K562 (cell line): ENCODE results near the gene RALGPS1. TPM values are rescaled to one million over a fixed set of nuclear protein-coding genes. Genes with fewer than 3 reads are reported as not detected.

ENCODE experiments used
- ATAC-seq: fragments of 200-7000 bp; cut with Tn5 transposase; 3 replicates; pipeline ENCODE4 v1.9.1; 2020; ENCODE audit warnings: moderate library complexity
- BruUV-seq: library from RNA; stranded (reverse); fragments of 400-500 nt; replicated peaks from 2 replicates; lab custom pipeline; 2021; lab: Mats Ljungman, UMichigan
- CTCF ChIA-PET: fragments of 300-600 bp; formaldehyde crosslinking; extraction: SDS; loops from one replicate; lab custom pipeline; 2021; ENCODE audit warnings: low intra/inter-chr PET ratio; lab: Yijun Ruan, JAX
- POLR2A ChIA-PET: fragments of 300-600, 350-650 bp; sonication (Branson Sonifier 250); formaldehyde crosslinking; extraction: SDS; loops from one replicate; lab custom pipeline; 2021; ENCODE audit warnings: antibody characterized with exemption, inconsistent platforms; lab: Yijun Ruan, JAX
- DNase-seq, 4 experiments: peaks; one replicate each; pipeline versions ENCODE4 v3.0.0 to v3.0.0-alpha.2; 2011 to 2018; ENCODE audit warnings: low spot score in 3 of 4, mixed read lengths in 3 of 4; ENCODE audit errors: extremely low read depth in 1 of 4
- FAIRE-seq: peaks from 2 replicates; lab custom pipeline; 2011; peaks lifted over from hg19 to GRCh38; lab: Jason Lieb, UNC
- H2AFZ ChIP-seq: 2 replicates; pipeline ENCODE4 v1.6.0; 2011; ENCODE audit warnings: low read depth, low read length, control low read depth, inconsistent platforms
- H3K27ac ChIP-seq: fragments of 200-600 bp; 3 replicates; pipeline ENCODE4 v1.8.0; 2011; ENCODE audit warnings: low read depth, mild to moderate bottlenecking, control low read depth, inconsistent platforms, low read length, moderate library complexity, mixed read lengths; ENCODE audit errors: extremely low read depth
- H3K27me3 ChIP-seq, 2 experiments: fragments of 300-600 bp in 1 of 2; 2 replicates in 1 of 2; 3 replicates in 1 of 2; pipeline versions ENCODE4 v1.6.0 to v1.8.0; 2011; ENCODE audit warnings: inconsistent platforms in 2 of 2, low read length in 2 of 2, mild to moderate bottlenecking in 1 of 2, mixed read lengths in 1 of 2, moderate library complexity in 1 of 2; ENCODE audit not compliant: control insufficient read depth in 2 of 2, insufficient read depth in 2 of 2
- H3K36me3 ChIP-seq: fragments of 300-600 bp; 3 replicates; pipeline ENCODE4 v1.8.0; 2011; ENCODE audit warnings: mild to moderate bottlenecking, low read length, inconsistent platforms; ENCODE audit not compliant: control insufficient read depth, insufficient read depth
- H3K4me1 ChIP-seq, 2 experiments: fragments of 200-600 bp in 1 of 2; replicated peaks in 1 of 2; 2 replicates in 1 of 2; 3 replicates in 1 of 2; pipeline versions ENCODE4 v1.5.1 to v1.8.0; 2011; ENCODE audit warnings: inconsistent platforms in 2 of 2, low read length in 2 of 2, mild to moderate bottlenecking in 1 of 2, mixed read lengths in 1 of 2, moderate library complexity in 1 of 2; ENCODE audit not compliant: control insufficient read depth in 2 of 2, insufficient read depth in 2 of 2
- H3K4me2 ChIP-seq: 2 replicates; pipeline ENCODE4 v1.6.1; 2011; ENCODE audit warnings: low read length, control low read depth, inconsistent platforms, mixed read lengths; ENCODE audit not compliant: insufficient read depth
- H3K4me3 ChIP-seq: fragments of 200-600 bp; sonication (generic), shearing (Covaris generic); 2 replicates; pipeline ENCODE4 v1.5.1; 2016; ENCODE audit warnings: control low read depth, inconsistent platforms
- H3K79me2 ChIP-seq: fragments of 200-600 bp; 3 replicates; pipeline ENCODE4 v1.8.0; 2011; ENCODE audit warnings: low read length, inconsistent platforms; ENCODE audit not compliant: control insufficient read depth, insufficient read depth
- H3K9ac ChIP-seq, 2 experiments: 2 replicates each; pipeline versions ENCODE4 v1.6.0 to v1.6.1; 2011; ENCODE audit warnings: low read depth in 2 of 2, low read length in 2 of 2, control low read depth in 1 of 2, inconsistent platforms in 1 of 2, mild to moderate bottlenecking in 1 of 2, mixed read lengths in 1 of 2; ENCODE audit not compliant: insufficient read depth in 1 of 2
- H3K9me1 ChIP-seq: one replicate; pipeline ENCODE4 v1.6.0; 2011; ENCODE audit warnings: inconsistent platforms, mild to moderate bottlenecking, low read length, moderate library complexity; ENCODE audit not compliant: control insufficient read depth, insufficient read depth
- H3K9me3 ChIP-seq: replicated peaks from 2 replicates; pipeline ENCODE4 v1.5.1; 2011; ENCODE audit warnings: low read depth, low read length, inconsistent platforms; ENCODE audit not compliant: control insufficient read depth, insufficient read depth
- H4K20me1 ChIP-seq: replicated peaks from 2 replicates; pipeline ENCODE4 v1.6.1; 2011; ENCODE audit warnings: low read length, inconsistent platforms, mixed read lengths; ENCODE audit not compliant: control insufficient read depth, insufficient read depth
- ATF1 ChIP-seq, 2 experiments: fragments of 450-650 bp in 1 of 2; IDR thresholded peaks; 2 replicates each; pipeline ENCODE4 v1.6.1; 2016; ENCODE audit warnings: missing compliant biosample characterization in 1 of 2, missing genetic modification characterization in 1 of 2
- FOXA3 ChIP-seq, 2 experiments: fragments of 450-650 bp in 1 of 2; sonication (generic) in 1 of 2; formaldehyde crosslinking; IDR thresholded peaks in 1 of 2; conservative IDR thresholded peaks in 1 of 2; 2 replicates each; pipeline versions ENCODE4 v1.4.0 to v1.8.0; 2020 to 2022; ENCODE audit warnings: mild to moderate bottlenecking in 2 of 2, missing genetic modification reagents in 1 of 2
- HDAC2 ChIP-seq: fragments of 450-650 bp; IDR thresholded peaks from 2 replicates; pipeline ENCODE4 v1.6.1; 2016; ENCODE audit warnings: mild to moderate bottlenecking
- KDM4B ChIP-seq, 2 experiments: fragments of 450-650 bp in 1 of 2; sonication (generic) in 1 of 2; IDR thresholded peaks; 2 replicates each; pipeline ENCODE4 v1.6.1; 2016 to 2017; ENCODE audit warnings: borderline replicate concordance in 2 of 2, antibody characterized with exemption in 1 of 2, low read depth in 1 of 2, mild to moderate bottlenecking in 1 of 2
- MAFG ChIP-seq: fragments of 450-650 bp; conservative IDR thresholded peaks from 2 replicates; pipeline ENCODE4 v1.6.1; 2016; ENCODE audit warnings: missing genetic modification characterization, missing compliant biosample characterization
- RBBP5 ChIP-seq: fragments of 200-600 bp; sonication (generic); IDR thresholded peaks from 2 replicates; pipeline ENCODE4 v1.6.1; 2012; ENCODE audit warnings: borderline replicate concordance, mild to moderate bottlenecking, low read length, control low read depth, inconsistent platforms; ENCODE audit not compliant: insufficient read depth, poor library complexity, severe bottlenecking
- TEAD1 ChIP-seq, 2 experiments: fragments of 450-650 bp in 1 of 2; sonication (generic) in 1 of 2; formaldehyde crosslinking; IDR thresholded peaks; 2 replicates each; pipeline versions ENCODE4 v1.4.0 to v1.8.0; 2020 to 2022; ENCODE audit warnings: mild to moderate bottlenecking in 2 of 2, missing genetic modification reagents in 1 of 2
- ZNF121 ChIP-seq: sonication (generic); formaldehyde crosslinking; conservative IDR thresholded peaks from 2 replicates; pipeline ENCODE4 v1.8.0; 2022; ENCODE audit warnings: missing genetic modification reagents
- ZNF165 ChIP-seq: fragments of 250-450 bp; sonication (Bioruptor Pico); IDR thresholded peaks from 2 replicates; pipeline ENCODE4 v1.4.0; 2020; ENCODE audit warnings: borderline replicate concordance
- WGBS: fragments of 100-300 bp; shearing (Covaris generic); methylation state at CpG from one replicate; pipeline ENCODE4 v1.1.6; 2016; ENCODE audit warnings: low coverage, mixed read lengths; ENCODE audit not compliant: insufficient coverage; ENCODE audit errors: missing lambda C conversion rate; 5-methylcytosine and 5-hydroxymethylcytosine counted together
- in situ Hi-C: fragments of 300-500 bp; cut with MboI; formaldehyde crosslinking; loops from 4 replicates; pipeline ENCODE4 v1.15.0; 2018; ENCODE audit warnings: inconsistent platforms, mixed read lengths
- intact Hi-C: fragments of 100-400 bp; cut with micrococcal nuclease; formaldehyde crosslinking; loops from 2 replicates; pipeline ENCODE4 v1.14.2; 2022
- polyA plus RNA-seq, 8 experiments: library from polyadenylated mRNA; depleted of rRNA in 4 of 8; stranded (reverse) in 5 of 8; unstranded in 3 of 8; fragments of >200 nt; fragmentation: Nextera tagmentation in 2 of 8; fragmentation: Illumina TruSeq in 1 of 8; extraction: Ambion mirVana in 2 of 8; extraction: Trizol in 1 of 8; gene quantifications; 2 replicates each; pipeline versions ENCODE4 v1.2.1 to v1.2.3, GENCODE V29; 2011 to 2014; ENCODE audit warnings: inconsistent platforms in 1 of 8, missing spikeins in 1 of 8
- total RNA-seq, 7 experiments: library from RNA; depleted of rRNA in 6 of 7; stranded (reverse); fragments of >200 nt in 6 of 7; fragmentation: Illumina TruSeq in 2 of 7; extraction: Trizol in 2 of 7; gene quantifications; 2 replicates each; pipeline versions ENCODE4 v1.2.1 to v1.2.3, GENCODE V29; 2011 to 2021; ENCODE audit warnings: low replicate concordance in 1 of 7
- TF ChIP-seq, protein P1 (sequence below): sonication (generic); formaldehyde crosslinking; IDR thresholded peaks from 2 replicates; pipeline ENCODE4 v1.8.0; 2022; ENCODE audit warnings: missing genetic modification reagents, mild to moderate bottlenecking, moderate library complexity, borderline replicate concordance
- TF ChIP-seq, protein P2 (sequence below), 2 experiments: fragments of 450-650 bp in 1 of 2; IDR thresholded peaks; 2 replicates each; pipeline ENCODE4 v1.6.1; 2011 to 2017; ENCODE audit warnings: low read depth in 2 of 2, antibody characterized with exemption in 1 of 2, borderline replicate concordance in 1 of 2, low read length in 1 of 2, mild to moderate bottlenecking in 1 of 2, mixed read lengths in 1 of 2; ENCODE audit not compliant: control insufficient read depth in 1 of 2
- TF ChIP-seq, protein P3 (sequence below): fragments of 250-450 bp; sonication (Bioruptor Pico); IDR thresholded peaks from 2 replicates; pipeline ENCODE4 v1.4.0; 2020; ENCODE audit warnings: borderline replicate concordance

The RALGPS1 gene
- total and polyA plus RNA-seq, 9 of the 15 experiments (the other 6 are each of a cell fraction or from before 2014, with no cell fraction given), result 0.04 to 2.6 (median 1.5) TPM

DNA sequence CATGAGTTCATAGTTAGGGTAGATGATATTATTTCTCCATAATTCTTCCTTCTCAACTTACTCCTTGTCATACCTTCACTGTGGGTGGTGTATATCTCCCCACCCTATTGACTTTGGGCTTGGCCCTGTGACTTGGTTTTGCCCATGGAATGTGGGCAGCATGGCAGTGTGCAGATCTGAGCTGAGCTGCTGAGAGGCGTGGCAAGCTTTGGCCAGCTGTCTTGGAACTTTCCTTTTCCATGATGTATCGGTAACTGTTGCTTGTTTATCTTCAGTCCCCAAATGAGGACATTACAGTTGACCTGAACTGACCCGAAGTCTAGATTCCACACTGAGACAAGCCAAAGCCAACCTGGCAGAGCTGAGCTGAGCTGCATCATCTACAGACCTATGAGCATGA lies 70.4 kb downstream of the RALGPS1 start:
- H4K20me1 ChIP-seq, result no peaks in the 10 kb centered on the region; the same call in 1 of the 2 replicates
- CTCF ChIA-PET, result no interaction called here
- FAIRE-seq (peak; percentile 77), ATAC-seq (no peak; the same call in 2 of the 3 replicates), DNase-seq (peak in 1 of 4 experiments; percentile 9)
- no peaks in the 10 kb centered on the region for H3K79me2 ChIP-seq
- intact Hi-C loops, result no loop called here
- no peak overlapping the region for H3K4me3 ChIP-seq
- peaks cover 3 to 21% of the 10 kb centered on the region in 2 experiments; a peak in 4 of 5 replicates for H3K4me1 ChIP-seq
- POLR2A ChIA-PET, result no interaction called here
- H3K36me3 ChIP-seq, result no peaks in the 10 kb centered on the region
- 3% methylated on average over 3 of the region's 3 CpGs for WGBS
- no peak overlapping the region for H2AFZ ChIP-seq
- in situ Hi-C loops, result no loop called here
- no peaks in the 10 kb centered on the region for H3K9me1 ChIP-seq
- no peak overlapping the region for H3K9ac ChIP-seq
- peaks cover 0 to 19% of the 10 kb centered on the region in 2 experiments; a peak in 2 of 5 replicates for H3K27me3 ChIP-seq
- BruUV-seq, result no TSS peak
- no peaks in the 10 kb centered on the region for H3K9me3 ChIP-seq
- no peak overlapping the region; the same call in 1 of the 2 replicates for H3K4me2 ChIP-seq
- no peak overlapping the region for H3K27ac ChIP-seq
- TF ChIP-seq, protein P1, sequence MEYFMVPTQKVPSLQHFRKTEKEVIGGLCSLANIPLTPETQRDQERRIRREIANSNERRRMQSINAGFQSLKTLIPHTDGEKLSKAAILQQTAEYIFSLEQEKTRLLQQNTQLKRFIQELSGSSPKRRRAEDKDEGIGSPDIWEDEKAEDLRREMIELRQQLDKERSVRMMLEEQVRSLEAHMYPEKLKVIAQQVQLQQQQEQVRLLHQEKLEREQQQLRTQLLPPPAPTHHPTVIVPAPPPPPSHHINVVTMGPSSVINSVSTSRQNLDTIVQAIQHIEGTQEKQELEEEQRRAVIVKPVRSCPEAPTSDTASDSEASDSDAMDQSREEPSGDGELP (CRISPR knock-in tag), result peak; percentile 66; the same call in 1 of the 2 replicates
- TF ChIP-seq FOXA3 (CRISPR knock-in tag; conservative IDR thresholded peaks at IDR 0.05 in 1 of 2, IDR thresholded peaks at IDR 0.05 in 1 of 2) (peak in 1 of 2 experiments; percentile 67; a peak in 2 of 4 replicates), ZNF121 (CRISPR knock-in tag) (no peak), ATF1 (CRISPR knock-in tag; IDR thresholded peaks at IDR 0.05) (no peak), ATF1 (tag; IDR thresholded peaks at IDR 0.05) (peak; percentile 58), RBBP5 (no peak), MAFG (tag) (0 out of 2 replicates have a peak, but pooled peaks have one; percentile 4), TEAD1 (CRISPR knock-in tag; IDR thresholded peaks at IDR 0.05) (peak in 1 of 2 experiments; percentile 82; a peak in 2 of 4 replicates), HDAC2 (no peak), KDM4B (IDR thresholded peaks at IDR 0.05; ENCODE audit: borderline replicate concordance in 2 of 2, low read depth in 1 of 2) (no peak), ZNF165 (CRISPR knock-in tag) (no peak)
- TF ChIP-seq, protein P2, sequence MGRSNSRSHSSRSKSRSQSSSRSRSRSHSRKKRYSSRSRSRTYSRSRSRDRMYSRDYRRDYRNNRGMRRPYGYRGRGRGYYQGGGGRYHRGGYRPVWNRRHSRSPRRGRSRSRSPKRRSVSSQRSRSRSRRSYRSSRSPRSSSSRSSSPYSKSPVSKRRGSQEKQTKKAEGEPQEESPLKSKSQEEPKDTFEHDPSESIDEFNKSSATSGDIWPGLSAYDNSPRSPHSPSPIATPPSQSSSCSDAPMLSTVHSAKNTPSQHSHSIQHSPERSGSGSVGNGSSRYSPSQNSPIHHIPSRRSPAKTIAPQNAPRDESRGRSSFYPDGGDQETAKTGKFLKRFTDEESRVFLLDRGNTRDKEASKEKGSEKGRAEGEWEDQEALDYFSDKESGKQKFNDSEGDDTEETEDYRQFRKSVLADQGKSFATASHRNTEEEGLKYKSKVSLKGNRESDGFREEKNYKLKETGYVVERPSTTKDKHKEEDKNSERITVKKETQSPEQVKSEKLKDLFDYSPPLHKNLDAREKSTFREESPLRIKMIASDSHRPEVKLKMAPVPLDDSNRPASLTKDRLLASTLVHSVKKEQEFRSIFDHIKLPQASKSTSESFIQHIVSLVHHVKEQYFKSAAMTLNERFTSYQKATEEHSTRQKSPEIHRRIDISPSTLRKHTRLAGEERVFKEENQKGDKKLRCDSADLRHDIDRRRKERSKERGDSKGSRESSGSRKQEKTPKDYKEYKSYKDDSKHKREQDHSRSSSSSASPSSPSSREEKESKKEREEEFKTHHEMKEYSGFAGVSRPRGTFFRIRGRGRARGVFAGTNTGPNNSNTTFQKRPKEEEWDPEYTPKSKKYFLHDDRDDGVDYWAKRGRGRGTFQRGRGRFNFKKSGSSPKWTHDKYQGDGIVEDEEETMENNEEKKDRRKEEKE (IDR thresholded peaks at IDR 0.05; ENCODE audit: borderline replicate concordance in 1 of 2, control insufficient read depth in 1 of 2, low read depth in 2 of 2, low read length in 1 of 2), result no peak
- TF ChIP-seq, protein P3, sequence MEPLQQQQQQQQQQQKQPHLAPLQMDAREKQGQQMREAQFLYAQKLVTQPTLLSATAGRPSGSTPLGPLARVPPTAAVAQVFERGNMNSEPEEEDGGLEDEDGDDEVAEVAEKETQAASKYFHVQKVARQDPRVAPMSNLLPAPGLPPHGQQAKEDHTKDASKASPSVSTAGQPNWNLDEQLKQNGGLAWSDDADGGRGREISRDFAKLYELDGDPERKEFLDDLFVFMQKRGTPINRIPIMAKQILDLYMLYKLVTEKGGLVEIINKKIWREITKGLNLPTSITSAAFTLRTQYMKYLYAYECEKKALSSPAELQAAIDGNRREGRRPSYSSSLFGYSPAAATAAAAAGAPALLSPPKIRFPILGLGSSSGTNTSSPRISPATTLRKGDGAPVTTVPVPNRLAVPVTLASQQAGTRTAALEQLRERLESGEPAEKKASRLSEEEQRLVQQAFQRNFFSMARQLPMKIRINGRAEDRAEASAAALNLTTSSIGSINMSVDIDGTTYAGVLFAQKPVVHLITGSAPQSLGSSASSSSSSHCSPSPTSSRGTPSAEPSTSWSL, result no peak
